DMS53 (cell line): ENCODE results near the gene TRAPPC5.

Source experiments
- DNase-seq: peaks from one replicate; lab custom pipeline; 2025; lab: John Stamatoyannopoulos, UW

Gene TRAPPC5

GRCh38 chr19:7676376-7676775 lies 4.3 kb upstream of the TRAPPC5 start:
- DNase-seq: no peak

DNA sequence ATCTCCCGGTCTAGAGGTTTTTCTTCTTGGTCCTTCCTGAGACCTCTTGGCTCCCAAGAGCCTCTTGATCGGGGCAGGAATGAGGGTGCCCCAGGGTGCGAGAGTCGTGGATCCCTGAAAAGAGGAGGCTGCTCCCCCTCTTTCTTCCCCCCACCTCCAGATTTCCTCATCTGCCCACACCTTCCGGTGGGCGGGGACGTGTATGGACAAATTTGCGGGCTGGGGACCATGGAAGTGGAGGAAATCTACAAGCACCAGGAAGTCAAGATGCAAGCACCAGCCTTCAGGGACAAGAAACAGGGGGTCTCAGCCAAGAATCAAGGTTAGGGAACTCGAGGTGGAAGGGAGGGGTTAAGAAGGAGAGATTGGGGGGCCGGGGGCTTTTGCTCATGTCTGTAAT lies 3.8 kb upstream of the TRAPPC5 start, which contains the start of gene MCEMP1:
MCEMP1 (plus strand) TSS at position 237 of the 400 bp plus-strand sequence; CDS start at position 268, 31 bp downstream.
- no peak for DNase-seq

DNA sequence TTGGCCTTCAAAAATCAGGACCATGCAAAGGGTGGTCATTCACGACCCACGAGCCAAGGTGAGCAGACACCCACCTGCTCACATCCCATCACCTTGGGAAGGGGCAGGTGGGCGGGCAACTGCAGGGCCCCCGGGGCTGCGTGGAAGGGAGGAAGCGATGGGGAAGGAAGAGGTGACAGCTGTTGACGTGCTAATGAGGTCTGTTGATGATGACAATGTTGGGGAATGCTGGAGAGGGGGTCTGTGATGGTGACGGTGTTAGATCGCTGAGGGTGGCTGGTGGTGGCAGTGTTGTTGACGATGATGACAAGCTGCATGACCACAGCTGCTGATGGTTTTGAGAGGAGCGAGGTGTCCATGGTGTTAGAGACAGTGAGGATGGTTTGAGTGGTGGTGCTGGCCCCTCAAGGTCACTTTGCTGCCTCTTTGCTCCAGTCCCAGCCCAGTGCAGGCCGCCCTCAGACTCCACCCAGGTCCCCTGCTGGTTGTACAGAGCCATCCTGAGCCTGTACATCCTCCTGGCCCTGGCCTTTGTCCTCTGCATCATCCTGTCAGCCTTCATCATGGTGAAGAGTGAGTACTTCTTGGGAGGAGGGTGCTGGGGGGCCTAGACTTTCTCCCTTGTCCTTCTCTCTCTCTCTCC lies 2.8 kb upstream of the TRAPPC5 start:
- no peak for DNase-seq

- peak; percentile 65 for DNase-seq
Observed at GRCh38 chr19:7678971-7679751, 1.5 kb upstream of the TRAPPC5 start.

DNA sequence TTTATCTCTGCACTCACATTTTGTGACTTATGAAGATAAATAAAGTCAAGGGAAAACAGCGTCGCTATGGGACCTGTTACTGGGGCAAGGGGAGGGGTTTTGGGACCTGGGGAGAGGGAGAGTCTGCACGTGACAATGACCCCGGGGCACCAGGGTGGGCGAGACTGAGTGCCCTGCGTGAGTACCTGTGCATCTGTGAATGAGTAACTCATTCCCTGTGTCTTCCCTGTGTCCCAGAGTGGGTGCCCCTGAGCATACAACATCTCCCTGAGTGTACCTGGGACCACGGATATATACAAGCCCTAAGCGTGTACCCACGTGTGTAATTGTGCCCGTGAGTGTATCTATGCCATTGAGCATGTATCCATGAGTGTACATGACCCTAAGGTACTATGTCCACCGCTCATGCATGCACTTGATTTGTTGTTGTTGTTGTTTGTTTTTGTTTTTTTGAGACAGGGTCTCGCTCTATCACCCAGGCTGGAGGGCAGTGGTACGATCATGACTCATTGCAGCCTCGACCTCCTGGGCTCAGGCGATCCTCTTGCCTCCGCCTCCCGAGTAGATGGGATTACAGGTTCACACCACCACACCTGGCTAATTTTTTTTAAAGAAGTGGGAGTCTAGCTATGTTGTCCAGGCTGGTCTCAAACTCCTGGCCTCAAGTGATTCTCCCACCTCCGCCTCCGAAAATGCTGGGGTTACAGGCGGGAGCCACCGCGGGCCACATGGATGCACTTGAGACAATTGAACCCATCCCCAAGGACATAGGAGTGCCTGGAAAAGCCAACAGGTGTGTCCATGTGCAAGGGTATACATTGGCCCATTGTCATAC lies 645 bp upstream of the TRAPPC5 start:
- no peak for DNase-seq

DNA sequence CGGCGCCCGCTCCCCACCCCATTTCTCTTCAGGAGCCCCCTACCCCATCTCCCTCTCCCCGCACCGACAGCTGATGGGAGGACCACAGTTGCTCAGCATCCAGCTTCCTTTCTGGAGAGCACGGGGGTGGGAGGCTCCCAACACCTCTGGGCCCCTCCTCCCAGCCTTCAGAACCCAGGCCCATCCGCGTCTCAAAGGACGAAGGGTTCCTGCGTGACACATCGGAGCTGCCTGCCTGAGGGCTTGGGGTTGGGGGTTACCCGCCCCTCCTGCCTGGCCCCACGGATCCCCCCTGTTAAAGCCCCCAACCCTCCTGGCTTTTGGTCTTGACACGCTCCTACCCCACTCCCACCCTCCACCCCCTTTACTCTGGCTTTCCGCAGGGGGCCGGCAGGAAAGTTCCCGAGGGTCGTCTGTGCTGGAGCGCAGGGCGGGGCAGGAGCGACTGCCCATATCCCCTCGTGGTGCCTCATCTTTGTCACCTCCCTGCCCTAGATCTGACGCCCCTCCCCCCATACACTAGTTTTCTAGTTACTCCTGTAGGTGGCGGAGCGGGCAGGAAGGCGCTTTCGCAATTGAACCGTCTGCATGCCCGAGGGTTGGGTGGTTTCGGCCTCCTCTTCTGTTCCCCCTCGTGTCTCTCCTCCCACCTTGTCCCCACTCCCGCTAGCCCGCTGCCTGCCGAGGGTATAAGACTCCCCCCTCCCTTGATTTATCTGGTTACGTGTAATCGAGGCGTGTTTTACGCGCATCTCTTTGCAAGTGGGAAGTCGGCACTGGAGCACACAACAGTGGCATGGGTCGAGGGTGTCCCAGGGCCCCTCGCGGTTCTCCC lies 924 bp downstream of the TRAPPC5 start:
- peak; percentile 59 for DNase-seq

GRCh38 chr19:7682175-7682855 lies 1.7 kb downstream of the TRAPPC5 start:
- no peak for DNase-seq

DNA sequence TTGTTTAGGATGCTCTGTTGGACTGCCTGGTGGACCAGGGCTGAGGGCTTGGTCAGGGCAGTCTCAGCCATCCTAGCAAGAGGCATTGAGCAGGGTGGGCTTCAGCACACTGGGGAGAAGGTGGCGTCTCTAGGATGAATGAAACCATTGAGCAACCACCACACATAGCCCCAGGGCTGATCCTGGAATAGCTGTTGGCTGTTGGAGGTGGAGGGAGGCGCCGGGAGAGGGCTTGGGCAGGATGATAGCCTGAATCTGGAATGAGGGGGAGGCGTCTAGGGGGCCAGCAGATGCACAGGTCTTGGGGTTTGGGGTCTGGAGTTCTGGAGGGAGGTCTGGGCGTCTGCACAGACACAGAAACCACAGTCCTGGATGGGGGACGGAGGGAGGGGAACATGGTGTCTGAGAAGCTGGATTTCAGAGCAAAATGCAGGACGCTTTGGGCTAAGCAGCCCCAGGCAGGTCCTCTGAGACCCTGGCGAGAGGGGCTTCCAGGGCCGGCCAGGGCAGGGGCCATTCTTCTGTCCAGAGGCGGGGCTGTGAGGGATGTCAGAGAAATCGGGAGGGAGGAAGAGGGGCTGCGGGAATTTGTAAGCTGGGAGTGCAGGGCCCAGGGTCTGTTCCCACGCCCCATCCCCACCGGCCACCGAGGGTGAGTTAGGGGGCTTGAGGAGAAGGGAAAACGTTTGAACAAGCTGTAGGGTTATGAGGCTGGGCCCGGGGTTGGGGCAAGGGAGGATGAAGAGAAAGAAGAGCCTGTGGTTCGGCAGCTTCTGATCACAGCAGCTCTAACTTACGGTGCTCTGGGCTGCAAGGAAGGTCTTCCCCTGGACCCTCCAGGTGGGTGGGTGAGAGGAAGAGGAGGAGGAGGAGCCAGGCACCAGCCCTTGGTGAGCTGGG lies 5.2 kb downstream of the TRAPPC5 start:
- no peak for DNase-seq

GRCh38 chr19:7687177-7687576 lies 6.5 kb downstream of the TRAPPC5 start:
- DNase-seq: no peak

DNA sequence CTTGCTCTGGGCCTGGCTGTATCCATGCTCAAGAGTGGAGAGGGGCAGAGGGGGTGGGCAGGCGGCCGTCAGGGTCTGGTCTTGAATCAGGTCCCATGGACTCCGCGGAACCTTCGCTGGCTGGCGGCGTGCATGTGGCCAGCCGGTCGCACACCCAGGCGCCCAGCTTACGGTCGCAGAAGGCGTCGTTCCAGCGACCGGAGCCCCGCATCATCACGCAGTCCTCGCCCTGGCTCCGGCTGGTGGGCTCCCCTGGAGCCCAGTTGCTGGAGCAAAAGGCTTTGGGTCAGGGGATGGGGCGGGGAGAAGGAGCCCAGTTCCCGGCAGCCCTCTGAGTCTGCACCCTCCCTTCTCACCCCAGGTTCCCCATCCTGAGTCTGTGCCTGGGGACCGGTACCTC lies 8.5 kb downstream of the TRAPPC5 start:
- DNase-seq: no peak

GRCh38 chr19:7690779-7691258 lies 10.2 kb downstream of the TRAPPC5 start:
- no peak for DNase-seq

GRCh38 chr19:7691497-7691896 lies 10.9 kb downstream of the TRAPPC5 start:
- DNase-seq: no peak

DNA sequence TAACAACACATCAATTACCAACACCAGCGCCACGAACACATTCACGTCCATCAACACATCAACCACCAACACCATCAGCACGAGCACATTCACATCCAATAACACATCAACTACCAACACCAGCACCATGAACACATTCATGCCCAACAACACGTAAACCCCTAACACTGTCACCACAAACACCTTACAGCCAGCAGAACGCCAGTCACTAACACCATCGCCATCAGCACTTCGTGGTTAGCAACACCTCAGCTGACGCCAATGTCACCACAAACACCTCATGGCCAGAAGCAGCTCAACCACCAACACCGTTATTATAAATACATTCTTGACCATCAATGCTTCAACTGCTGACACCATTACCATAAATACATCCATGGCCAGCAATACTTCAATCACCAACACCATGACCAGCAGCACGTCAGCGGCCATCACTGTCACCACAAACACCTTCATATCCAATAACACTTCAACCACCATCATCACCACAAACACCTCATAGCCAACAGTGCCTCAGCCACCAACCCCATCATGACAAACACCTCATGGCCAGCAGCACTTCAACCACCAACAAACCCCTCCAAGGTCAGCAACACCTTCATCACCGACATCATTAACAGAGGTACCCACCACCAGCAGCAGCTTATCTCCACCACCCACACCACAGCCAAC lies 11.9 kb downstream of the TRAPPC5 start:
- no peak for DNase-seq

DNA sequence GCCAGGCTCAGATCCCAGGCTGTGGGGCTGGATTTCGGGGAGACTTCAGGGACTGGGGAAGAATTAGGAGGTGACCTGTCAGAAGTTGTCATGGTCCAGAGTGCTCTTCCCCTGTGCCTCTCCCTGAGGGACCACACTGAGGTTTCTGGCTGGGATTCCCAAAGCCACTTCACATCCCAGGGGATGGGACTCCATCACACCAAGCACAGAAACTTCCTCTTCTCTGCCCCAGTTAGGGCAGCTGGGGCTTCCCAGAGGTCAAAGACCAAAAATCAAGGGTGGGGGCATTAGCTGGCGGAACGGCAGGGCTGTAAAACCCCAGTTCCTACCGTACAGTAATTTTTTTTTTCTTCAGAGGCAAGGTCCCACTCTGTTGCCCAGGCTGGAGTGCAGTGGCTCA lies 13.9 kb downstream of the TRAPPC5 start:
- DNase-seq: no peak

- DNase-seq: no peak
Observed at GRCh38 chr19:7697721-7698287, 17.2 kb downstream of the TRAPPC5 start.

DNA sequence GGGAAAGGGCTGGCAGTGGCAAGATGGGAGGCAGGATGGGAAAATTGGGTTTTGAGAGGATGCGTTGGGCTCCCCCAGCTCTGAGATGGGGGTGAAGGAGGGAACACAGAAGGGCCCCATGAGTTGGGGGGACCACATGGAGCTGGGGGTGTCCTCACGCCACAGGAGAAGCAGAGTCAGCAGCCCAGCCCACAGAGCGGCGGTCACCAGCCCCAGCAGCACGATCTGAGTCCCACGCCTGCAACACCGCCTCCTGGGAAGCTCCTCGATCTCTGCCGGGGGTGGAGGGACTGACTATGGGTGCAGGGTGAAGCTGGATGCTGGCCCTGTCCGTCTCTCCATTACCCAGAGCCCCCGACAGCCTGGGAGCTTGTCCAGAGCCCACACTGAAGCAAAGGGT lies 17.9 kb downstream of the TRAPPC5 start:
- no peak for DNase-seq

GRCh38 chr19:7699003-7699402 lies 18.4 kb downstream of the TRAPPC5 start:
- DNase-seq: no peak

- no peak for DNase-seq
Observed at GRCh38 chr19:7699417-7700401, 19.1 kb downstream of the TRAPPC5 start.
